Measurements from ENCODE around the gene ZNF816.

Gene ZNF816

DNA sequence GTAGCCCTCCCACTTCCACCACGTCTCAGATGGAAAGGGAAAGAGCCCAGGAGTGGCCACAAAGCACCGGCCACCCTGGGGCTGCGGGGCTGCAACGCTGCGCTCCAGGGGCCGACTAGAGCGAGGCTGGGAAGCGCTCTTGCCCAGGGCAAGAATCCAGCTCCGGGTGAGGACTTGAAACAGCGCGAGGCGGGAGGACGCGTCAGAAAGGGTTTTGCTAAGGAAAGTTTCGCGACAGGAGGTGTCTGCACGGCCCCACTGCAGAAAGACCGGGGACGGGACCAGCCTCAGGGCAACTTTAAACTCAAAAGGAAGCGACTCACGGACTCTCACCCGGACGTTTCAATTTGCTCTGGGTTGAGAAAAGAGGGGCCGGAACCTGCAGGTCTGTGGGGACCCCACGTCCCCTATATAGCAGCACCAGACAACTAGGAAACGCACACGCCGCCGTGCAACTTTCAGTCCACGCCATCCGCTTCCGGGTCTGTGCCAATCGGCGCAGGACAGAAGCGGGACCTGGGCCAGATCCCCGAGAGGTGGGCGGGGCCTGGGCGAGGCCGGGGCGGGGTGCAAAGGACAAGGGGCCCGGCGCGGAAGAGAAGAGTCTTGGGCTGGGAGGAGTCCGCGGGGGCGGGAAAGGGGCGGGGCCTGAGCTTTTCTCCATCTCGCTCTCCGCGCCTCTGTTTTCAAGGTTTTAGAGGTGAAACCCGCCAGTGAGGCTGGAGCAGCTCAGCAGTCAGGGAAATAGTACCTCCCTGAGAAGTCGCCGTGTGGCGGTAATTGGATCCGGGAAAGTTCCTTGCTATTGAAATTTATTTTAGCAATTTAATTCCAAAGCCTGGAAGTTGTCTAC is at the start of gene ZNF816:
ZNF816 (minus strand) TSS at position 488 of the 853 bp plus-strand sequence. CDS start 6,792 bp downstream, outside the sequence.
- peak within 1 kb of the TSS; percentile 85 for H3K4me3 ChIP-seq (ENCODE audit: low read length)
- no peak for TF ChIP-seq ZNF274 (IDR thresholded peaks at IDR 0.05; ENCODE audit: low read depth, low read length)

DNA sequence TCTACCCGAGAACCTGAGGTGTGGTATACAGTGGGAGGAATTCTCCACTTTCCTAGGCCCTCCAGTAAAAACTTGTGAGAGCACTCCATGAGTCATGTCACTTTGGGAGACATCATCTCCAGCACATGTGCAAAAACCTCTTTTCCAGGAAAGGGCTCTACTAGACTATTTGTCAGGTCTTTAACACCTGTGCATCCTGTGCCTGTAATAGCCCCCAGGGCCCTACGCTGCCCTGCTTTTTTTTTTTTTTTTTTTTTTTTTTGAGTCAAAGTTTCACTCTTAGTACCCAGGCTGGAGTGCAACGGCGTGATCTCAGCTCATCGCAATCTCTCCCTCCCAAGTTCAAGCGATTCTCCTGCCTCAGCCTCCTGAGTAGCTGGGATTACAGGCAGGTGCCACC is 49.3 kb upstream of the ZNF816 start:
- no peak for TF ChIP-seq ZNF274 (IDR thresholded peaks at IDR 0.05; ENCODE audit: low read depth, low read length)
- no peak overlapping the region for H3K4me3 ChIP-seq (ENCODE audit: low read length)

DNA sequence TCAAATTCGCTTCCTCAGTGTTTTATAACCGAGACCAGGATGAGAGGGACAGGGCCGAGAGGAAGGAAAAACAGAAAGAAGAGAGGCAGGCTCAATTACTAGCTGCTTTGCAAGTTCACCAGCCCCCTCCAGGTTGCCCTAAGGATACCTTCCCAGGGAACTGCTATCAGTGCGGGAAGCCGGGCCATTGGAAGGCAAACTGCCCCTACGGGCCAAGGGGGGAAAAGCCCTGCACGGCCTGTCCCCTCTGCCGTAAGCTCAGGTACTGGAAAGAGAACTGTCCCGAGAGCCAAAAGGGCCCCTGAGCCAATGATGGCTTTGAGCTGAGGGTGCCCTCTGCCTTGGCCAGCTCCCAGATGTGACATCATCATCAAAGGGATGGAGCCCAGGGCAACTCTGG is 47.8 kb upstream of the ZNF816 start:
- no peak for TF ChIP-seq ZNF274 (IDR thresholded peaks at IDR 0.05; ENCODE audit: low read depth, low read length)
- H3K4me3 ChIP-seq (ENCODE audit: low read length): no peak overlapping the region

DNA sequence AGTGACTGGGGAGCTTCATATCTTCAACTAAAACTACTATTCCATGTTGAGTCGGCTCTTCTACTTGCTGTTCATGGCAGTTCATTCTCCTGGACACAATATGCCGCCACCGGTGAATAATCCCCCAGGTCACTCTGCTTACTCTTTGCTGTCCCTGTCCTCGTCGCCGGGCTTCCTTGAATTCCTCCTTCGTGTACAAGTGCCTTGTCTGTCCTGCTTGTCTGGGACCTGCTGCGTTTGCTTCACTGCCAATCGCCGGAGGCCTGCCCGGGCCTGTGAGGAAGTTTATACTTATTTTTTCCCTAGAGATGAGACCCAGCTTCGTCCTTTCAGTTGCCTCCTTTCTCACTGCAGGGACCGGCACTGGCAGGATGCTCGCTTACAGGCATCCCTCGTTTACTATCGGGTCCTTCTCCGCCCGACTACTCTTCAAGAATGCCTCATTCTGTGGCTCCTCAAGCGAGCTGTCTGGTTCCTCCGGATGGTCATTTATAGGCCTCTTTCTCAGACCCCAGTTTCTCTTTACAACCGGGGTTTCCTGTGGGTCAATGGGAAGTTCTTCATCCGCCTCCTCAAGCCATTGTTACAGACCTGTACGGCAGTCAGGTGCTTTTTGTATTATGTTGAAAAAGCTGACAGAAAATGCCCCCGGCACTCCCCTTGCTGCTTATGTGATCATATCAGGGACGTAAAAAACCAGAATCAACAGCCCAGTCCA is 45.5 kb upstream of the ZNF816 start:
- TF ChIP-seq ZNF274 (IDR thresholded peaks at IDR 0.05; ENCODE audit: low read depth, low read length): no peak
- no peak overlapping the region for H3K4me3 ChIP-seq (ENCODE audit: low read length)

DNA sequence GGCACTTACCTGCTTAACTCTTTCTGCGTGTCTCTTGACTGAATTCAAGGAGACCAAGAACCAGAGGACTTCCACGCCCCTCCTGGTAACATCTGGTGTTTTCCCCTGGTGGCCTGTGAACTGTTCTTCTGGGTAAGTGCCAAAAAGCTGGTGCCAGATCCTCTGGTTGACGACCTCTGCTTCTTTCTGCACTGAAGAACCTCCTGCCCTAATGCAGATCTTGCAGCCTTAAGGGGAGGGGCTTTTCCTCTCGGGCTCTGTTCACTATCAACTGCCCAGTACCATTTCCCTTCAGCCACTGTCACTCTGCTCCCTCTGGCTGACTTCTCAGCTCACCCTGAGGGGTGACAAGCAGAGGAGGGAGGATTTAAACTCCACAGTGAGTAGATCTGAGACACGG is 44.9 kb upstream of the ZNF816 start:
- no peak overlapping the region for H3K4me3 ChIP-seq (ENCODE audit: low read length)
- TF ChIP-seq ZNF274 (IDR thresholded peaks at IDR 0.05; ENCODE audit: low read depth, low read length): no peak

DNA sequence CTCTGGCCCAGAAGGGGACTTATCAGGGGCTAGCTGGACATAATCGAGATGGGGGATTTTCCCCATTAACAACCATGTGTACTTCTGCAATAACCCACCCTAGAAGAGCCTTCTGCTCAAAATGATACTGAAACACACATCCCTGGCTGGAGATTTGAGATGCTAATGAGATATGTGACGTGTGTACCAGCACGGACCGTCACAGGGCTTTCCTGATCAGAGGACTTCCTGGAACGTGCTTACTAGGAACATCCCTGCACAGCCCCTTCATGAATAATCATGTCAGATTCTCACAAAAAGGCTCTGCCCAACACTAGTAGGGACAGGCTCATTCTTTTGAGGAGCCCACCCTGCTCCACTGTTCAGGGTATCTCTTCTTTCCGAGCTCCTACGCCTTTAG is 44.5 kb upstream of the ZNF816 start:
- no peak overlapping the region for H3K4me3 ChIP-seq (ENCODE audit: low read length)
- TF ChIP-seq ZNF274 (IDR thresholded peaks at IDR 0.05; ENCODE audit: low read depth, low read length): no peak

DNA sequence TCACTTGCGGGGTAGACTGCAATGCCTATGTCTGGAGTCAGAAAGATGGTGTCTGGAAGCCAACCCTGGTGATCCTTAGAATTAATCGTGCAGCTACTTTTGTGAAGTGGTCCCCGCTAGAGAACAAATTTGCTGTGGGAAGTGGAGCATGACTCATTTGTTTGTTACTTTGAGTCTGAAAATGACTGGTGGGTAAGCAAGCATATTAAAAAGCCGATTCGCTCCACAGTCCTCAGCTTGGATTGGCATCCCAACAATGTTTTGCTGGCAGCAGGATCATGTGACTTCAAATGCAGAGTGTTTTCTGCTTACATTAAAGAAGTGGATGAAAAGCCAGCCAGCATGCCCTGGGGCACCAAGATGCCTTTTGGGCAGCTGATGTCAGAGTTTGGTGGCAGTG is 41.6 kb upstream of the ZNF816 start:
- no peak for TF ChIP-seq ZNF274 (IDR thresholded peaks at IDR 0.05; ENCODE audit: low read depth, low read length)
- H3K4me3 ChIP-seq (ENCODE audit: low read length): no peak overlapping the region

DNA sequence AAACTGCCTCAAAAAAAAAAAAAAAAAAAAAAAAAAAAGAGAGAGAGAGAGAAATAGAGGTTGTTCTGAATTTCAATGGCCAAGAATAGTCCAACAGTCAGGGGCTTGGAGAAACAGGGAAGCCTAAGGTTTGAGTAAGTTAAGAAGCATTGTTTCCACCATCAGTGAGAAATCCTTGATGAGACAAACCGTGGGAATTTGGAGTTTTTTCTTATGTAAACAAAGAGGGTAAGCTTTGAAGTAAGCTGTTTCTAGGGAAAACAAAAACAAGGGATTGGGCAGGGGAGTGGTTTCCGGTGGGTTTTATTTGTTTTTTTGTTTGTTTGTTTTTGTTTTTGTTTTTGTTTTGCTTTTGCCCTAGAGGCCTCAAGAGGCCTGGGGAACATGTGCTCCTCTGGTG is 39.8 kb upstream of the ZNF816 start:
- TF ChIP-seq ZNF274 (IDR thresholded peaks at IDR 0.05; ENCODE audit: low read depth, low read length): no peak
- H3K4me3 ChIP-seq (ENCODE audit: low read length): no peak overlapping the region

DNA sequence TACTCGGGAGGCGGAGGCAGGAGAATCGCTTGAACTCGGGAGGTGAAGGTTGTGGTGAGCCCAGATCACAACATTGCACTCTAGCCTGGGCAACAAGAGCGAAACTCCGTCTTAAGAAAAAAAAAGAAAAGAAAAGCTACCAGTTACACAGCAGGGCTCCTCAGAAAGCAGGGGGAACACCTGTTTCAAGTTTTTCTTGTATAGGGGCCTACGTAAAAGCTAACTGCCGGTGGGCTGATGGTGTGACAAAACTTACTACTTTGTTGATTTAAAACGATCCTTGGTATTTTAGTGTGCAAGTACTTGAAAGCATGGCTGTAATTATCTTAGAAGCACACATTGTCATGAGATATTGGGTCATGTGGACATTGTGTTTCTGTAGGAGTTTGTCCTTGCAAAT is 35.3 kb upstream of the ZNF816 start:
- TF ChIP-seq ZNF274 (IDR thresholded peaks at IDR 0.05; ENCODE audit: low read depth, low read length): no peak
- H3K4me3 ChIP-seq (ENCODE audit: low read length): no peak overlapping the region

DNA sequence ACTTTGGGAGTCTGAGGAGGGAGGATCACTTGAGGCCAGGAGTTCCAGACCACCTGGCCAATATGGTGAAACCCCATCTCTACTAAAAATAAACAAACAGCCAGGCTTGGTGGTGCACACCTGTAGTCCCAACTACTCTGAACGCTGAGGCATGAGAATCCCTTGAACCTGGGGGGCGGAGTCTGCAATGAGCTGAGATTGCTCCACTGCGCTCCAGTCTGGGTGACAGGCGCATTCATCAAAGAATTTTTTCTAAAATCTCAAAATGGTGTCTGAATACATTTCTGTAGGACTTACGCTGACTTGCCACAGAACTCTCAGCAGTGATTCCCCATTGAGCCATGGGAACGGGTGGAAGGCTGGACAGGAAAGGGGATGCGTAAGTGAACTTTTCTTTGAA is 33.0 kb upstream of the ZNF816 start:
- no peak for TF ChIP-seq ZNF274 (IDR thresholded peaks at IDR 0.05; ENCODE audit: low read depth, low read length)
- H3K4me3 ChIP-seq (ENCODE audit: low read length): no peak overlapping the region

DNA sequence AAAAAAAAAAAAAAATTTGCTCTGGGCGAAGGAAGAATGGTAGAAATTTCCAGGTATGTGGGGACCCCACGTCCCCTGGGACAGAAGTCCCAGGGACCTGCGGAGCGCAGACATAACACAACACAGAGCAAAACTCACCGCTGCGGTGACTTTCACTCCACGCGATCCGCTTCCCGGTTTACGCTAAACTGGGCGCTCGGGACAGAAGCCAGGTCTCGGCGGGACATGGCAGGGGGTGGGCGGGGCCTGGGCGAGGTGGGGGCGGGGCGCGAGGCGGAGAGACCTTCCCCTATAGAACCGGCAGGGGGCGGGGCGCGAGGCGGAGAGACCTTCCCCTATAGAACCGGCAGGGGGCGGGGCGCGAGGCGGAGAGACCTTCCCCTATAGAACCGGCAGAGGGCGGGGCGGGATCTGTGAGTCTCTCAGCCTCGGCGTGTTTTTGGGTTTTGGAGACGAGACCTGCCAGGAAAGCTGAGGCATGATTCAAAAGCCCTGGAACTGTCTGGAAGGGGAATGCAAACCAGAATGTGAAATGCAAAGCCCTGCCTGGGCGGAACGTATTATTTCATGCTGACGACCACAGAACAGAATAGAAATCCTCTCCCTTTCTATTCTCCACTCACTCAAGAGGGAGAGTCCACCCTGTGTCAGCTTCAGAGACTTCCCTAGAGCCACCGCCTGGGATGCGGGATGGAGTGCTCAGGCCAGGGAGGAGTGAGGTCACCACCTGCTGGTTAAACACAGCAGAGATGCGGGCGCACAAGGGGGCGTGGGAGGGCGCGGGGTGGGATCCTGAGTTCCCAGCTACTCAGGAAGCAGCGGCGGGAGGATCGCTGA is 30.9 kb upstream of the ZNF816 start:
- TF ChIP-seq ZNF274 (IDR thresholded peaks at IDR 0.05; ENCODE audit: low read depth, low read length): no peak
- peak overlapping the region; percentile 60; the same call in 1 of the 2 replicates for H3K4me3 ChIP-seq (ENCODE audit: low read length)

DNA sequence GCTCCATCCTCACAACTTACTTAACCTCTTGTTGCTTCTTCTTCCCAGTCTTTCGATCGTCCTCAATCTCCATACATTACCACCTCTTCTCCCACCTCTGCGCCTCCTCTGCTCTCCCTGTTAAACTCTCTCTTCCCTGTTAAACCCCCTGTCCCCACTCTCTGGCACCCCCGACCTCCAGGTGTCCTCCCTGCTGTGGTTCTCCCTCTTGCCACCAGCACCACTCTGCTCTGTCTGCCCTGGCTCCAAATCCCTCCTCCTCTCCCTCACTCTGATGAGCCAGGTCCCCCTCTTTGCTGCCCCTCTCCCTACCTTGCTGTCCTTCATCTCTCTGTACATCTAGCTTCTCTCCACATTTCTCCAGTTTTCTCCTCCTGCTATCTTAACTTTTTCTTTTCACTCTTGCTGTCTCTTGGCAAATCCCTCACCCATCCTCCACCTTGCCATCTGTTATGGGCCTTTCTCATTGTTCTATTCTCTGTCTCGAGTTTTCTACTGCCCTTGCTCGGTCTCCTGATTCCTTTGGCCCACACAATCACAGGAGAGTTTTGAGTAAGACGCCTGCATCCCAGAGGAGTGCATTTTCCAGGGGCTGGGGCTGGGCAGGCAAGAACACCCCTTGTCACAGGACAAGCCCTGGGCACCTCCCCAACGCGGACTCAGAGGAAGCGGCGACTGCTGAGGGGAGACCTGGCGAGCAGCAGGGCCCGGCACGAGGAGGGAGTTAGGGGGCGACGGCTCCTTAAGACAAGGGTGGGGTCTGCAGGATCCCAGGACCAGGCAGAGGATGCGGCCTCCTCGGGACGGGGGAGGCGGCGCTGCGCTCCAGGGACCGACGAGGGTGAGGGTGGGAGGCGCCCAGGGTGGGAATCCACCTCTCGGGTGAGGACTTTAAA is 29.7 kb upstream of the ZNF816 start:
- H3K4me3 ChIP-seq (ENCODE audit: low read length): no peak overlapping the region; the same call in 1 of the 2 replicates
- no peak for TF ChIP-seq ZNF274 (IDR thresholded peaks at IDR 0.05; ENCODE audit: low read depth, low read length)

DNA sequence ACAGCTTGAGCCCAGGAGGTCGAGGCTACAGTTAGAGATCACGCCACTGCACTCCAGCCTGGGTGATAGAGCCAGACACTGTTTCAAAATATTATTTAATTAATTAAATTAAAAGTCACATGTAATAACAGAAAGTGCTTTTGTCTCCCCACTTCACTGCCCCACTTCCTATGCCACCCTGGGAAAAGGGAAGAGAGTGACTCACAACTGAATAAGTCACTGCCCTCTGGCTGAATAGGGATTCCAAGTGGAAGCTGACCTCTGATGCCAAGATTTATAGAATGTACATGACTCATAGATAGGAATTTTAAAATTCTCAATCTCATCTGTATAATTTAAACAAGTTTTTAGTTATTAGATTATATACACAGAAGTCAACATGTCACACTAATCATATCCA is 28.8 kb upstream of the ZNF816 start:
- H3K4me3 ChIP-seq (ENCODE audit: low read length): no peak overlapping the region
- no peak for TF ChIP-seq ZNF274 (IDR thresholded peaks at IDR 0.05; ENCODE audit: low read depth, low read length)
